COLO668 (cell line): ENCODE results near the gene MDFIC2.
"Not testable (repeated sequence)": the region's sequence is repeated elsewhere in the genome, so short reads cannot be mapped to it uniquely, and the experiment has no call there.

Experiments used
- DNase-seq: peaks from one replicate; lab custom pipeline; 2025; ENCODE audit not compliant: unreplicated experiment; lab: John Stamatoyannopoulos, UW

The MDFIC2 gene

DNA sequence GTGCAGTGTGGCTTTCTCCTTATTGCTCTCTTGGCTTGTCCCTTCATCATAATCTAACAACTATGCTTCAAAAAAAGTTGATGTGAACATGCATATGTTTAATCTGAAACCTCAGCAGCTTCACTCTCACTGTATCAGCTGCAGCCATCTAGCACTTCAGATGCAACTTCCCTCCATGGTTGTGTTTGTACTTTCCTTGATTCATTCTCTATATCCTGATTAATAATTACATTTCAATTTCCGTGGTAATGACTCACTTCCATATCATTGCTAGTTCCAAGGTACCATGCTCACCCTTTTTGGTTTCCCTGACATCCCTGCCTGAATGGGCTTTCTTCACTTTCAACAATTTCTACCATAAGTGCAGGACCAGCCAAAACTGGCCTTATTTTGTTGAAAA lies 51.2 kb downstream of the MDFIC2 start:
- DNase-seq, result no peak

DNA sequence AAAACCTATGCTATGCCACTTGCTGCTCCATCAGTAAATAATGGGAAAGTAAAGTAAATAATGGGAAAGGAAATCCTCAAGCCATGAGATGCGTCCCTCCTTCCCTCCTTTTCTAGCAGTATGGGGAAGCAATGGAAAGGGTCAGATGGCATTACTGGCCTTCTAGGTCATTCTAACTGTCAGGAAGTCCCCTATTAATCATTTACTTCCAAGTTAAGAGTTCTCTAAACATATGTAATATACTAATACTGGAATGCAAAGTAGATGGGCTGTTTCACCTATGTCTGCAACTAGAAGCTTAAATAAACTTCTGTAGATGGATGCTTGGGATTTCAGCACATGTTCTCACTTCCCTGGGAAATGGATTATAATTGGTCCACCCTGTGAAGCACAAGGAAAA lies 55.9 kb downstream of the MDFIC2 start:
- no peak for DNase-seq

DNA sequence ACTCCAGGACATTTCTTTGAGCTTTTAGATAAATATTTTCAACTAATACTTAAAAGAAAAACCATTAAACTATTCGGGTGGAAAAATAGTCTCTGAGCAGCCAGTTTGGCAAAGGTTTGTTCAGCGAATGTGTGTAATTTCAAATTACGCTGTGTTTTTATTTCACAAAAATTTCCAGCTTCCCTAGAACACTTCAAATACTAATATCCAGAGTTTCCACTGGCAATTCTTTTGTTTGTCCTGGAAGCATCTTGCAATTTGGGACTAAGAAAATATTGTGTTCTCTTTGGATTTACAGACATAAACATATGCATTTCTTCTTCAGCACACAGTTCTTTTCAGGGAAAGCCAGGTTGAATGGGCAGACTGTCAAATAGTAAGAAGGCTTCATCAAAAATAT lies 61.9 kb downstream of the MDFIC2 start:
- no peak for DNase-seq

DNA sequence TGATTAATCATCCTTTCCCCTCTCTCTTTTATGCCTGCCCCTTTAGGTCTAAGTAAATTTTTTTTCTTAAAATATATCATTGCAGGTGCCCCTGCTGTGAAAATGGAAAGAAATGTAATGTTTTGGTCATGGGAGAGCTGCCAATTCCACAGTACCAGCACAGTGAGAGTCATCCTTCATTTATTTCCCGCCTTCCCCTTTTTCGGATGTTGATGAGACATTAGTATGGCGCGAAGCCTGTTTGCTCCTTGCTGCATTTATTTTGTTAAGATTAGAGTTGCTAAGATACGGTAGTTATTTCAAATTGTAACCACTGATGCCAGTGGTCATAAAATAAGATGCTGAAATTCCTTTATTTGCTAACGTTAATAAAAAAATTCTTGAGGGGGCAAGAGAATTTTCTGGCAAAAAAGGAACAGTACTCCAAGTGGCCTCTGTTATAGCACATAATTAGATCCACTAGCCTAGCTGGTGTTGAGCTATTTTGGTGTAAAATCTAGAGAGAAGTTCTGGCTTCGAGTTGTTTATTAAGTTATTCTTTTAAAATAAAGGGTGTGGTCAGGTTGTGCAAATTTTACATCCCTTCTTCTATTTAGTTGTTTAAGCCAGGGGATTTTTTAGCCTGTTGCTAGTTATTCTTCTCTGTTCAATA lies 62.8 kb downstream of the MDFIC2 start:
- no peak for DNase-seq

DNA sequence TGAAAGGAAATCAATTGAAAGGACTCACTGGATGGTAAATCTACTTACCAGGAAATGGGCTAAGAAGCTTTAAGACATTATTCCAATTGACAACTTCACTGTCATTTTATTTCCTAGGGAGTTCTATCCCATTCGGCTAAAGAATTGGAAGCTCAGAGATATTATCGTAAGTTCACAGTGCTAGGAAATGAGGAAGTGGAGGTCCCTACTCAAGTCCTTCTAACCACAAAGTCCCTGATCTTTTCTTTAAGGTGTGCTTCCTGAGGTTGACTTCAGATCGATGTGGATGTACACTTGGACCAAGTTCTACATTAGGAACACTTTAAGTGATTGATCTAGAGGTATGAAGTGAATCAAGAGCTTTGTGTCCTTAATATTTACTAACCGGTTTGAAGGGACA lies 63.6 kb downstream of the MDFIC2 start:
- DNase-seq, result no peak

DNA sequence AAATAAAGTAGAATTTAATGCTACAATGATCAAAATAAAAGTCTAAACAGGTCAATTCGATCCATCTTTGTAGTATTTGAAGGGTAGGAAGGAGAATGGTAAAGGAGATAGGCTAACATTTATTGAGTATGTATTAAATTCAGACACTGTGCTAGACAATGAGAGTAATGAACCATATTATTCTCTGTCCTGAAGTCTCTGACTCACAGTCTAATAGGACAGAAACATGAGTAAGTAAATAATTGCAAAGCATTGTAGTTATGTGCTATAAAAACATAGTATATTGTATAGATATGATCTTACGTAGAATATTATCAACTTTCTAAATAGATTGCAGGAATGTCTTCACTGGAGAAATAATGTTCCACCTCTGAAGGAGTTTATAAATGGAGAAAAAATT lies 64.5 kb downstream of the MDFIC2 start:
- no peak for DNase-seq

DNA sequence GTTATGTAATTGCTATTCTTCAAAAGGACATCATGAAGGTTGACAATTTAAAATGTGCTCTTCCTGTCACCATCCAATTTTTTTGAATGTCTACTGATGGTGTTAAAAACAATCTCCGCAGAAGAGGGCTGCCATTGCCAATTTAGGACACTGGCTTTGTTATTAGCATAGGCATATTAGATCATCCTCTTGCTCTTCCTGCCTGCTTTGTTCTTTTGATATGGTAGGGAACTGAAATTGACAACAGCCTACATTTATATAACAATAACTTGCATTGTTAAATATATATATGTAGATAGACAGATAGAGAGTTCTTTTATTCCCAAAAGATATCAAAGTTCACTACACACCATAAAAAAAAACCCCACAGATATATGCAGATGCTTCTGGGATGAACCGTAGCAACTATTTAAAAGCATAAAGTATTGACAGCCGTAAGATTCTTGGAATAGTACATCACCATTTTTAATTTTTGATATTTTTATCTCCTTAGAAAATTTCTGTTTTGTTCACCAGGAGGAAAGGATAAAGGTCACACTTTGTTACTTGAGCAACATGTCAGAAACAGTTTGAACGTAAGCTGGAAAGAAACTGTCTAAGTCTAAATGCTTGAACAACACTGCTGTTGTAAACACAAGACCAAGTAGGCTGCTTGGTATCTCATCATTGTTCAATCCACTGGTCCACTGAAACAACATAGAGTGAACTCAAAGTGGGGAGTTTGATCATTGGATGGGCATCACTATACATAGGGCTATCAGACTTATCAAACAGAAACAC lies 66.5 kb downstream of the MDFIC2 start:
- DNase-seq, result no peak

DNA sequence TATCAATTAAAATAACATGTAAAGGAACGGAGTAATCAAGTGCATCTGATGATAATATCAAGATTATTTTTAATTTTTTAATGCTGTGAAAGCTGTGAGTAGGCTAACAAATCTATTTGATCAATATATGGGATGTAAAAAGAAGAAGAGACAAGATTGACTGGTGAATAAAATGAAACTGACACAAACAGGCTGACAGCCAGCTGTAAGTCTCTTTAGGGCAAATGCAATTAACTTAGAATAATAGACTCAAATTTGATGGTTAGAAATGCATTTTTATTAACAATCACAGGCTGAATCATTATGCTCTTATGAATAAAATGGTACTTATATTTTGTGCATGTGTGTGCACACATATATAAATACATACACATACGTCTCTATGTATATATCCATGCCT lies 68.0 kb downstream of the MDFIC2 start:
- DNase-seq, result no peak

DNA sequence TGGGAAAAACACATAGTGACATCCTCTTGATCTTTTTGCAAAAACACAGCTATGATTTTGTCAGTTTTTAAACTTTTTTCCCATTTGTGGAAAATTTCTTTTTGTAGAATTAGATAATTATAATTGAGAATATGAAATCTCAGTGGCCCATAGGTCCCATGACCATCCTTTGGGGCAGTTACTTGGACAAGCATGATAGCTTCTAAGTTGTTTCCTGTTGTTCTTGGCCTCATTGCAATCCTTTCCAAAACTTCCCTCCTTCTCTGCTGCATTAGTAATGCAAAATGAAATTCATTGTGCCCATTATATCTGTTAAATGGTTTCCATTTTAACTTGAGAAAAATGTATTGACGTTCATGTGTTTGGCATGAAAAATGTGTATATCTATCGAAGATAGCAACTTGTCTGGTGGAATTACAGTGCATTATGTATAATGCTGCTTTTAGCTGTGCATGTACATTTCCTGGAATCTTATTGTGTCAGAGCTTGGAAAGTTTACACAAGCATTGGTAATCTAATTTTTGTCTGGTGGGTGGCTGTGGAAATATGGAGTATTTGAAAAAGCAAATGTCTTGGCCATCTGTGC lies 70.0 kb downstream of the MDFIC2 start:
- DNase-seq, result no peak

DNA sequence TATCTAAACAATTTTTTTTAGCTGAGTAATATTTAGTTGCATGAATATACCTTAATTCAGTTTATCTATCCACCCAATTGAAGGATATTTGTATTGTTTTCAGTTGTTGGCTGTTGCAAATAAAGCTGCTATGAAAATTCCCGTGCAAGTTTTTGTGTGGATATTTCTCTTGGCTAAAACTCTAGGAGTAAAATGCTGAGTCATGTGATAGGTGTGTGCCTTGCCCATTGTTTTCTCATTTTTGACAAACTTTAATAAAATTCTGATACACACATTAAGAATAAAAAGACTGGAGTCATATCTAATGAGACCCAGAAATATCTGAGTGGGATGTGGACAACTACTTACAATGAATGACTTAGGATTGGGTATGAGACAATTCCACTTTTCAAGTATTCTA lies 78.6 kb downstream of the MDFIC2 start:
- DNase-seq, result no peak

DNA sequence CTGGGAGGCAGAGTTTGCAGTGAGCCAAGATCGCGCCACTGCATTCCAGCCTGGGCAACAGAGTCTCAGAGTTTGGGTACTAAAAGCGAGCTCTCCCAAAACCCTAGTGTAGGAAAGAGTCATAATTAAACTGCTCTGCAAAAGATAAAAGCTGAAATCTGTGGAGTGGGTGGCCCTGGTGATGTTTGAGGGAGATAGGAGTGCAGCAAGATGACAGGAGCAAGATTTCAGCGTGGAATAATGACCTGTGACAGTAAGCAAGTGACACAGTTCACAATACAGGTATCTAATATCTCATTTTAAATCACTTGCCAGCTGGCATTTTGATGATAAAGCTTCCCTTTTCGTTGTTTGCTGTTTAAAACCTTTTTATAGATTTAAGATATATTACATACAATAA lies 79.3 kb downstream of the MDFIC2 start:
- DNase-seq, result no peak

DNA sequence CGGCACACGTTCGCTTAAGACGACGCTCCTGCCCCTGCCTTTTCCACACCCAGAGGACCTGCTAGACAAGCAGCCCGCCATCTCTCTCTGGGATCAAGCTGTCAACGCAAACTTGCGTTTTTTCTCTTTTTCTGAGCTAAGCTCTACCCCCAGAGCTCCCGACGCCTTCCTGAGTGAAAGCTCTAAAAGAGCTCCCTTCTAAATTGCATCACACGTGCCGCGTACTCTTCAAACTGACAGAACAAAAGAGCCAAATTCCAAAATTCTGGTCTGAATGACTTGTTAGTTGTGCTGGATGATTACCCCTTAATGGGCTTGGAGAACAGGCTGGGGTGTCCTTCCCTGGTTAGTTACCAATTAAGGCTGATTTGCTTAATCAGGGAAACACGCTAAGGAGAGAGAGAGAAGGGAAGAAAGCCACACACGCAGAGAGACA lies 81.2 kb downstream of the MDFIC2 start:
- DNase-seq, result no peak

DNA sequence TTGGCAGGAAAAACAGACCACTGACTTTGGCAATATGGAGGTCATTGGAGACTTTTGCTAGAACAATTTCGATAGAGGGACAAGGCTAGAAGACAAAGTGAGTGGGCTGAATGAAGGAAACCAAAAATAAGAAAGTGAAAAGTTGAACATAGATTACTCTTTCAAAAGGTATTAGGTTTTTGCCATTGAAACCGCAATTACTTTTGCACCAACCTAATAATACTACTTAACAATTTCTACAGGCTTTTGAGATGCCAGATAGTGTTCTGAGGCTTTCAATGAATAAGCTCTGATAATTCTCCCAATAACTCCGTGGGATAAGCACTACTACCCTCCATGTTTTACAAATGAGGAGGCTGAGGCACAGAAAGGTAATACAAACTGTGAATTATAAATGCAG lies 85.0 kb downstream of the MDFIC2 start:
- DNase-seq, result no peak

DNA sequence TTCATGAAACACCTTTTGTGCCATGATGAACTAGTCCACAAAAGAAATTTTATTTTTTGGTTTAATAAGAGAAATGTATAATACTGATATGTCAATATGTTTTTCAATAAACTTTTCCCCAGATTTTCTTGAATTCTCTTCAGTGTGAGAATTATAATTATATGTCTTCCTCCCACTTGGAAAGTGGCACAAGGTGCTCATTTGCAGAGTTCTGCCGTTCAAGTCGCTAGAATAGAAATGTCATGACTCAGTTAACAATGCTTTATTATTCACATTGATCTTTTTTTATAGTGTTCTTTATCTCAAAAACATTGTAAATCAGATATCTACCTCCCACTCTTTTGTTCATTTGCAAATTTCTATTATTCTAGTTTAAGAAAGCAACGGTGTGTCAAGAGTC lies 87.3 kb downstream of the MDFIC2 start:
- no peak for DNase-seq

DNA sequence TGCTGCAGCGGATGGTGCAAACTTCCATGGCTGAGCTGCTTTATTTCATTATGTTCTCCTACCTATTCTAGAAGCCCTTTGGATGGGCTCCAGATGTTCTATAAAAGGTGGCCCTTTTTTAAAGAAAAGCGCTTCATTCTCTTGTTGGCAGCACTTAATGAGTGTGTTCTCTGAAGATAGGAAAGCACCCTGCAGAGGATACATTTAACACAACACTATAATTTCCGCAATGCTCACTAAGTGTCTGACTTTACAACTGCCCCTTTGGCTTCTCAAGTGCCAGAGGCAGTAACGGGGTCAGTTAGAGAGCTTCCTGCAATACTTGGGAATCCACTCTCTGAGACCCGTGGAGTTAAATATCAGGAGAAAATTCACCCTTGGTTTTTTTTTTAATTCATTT lies 88.1 kb downstream of the MDFIC2 start:
- DNase-seq, result no peak

DNA sequence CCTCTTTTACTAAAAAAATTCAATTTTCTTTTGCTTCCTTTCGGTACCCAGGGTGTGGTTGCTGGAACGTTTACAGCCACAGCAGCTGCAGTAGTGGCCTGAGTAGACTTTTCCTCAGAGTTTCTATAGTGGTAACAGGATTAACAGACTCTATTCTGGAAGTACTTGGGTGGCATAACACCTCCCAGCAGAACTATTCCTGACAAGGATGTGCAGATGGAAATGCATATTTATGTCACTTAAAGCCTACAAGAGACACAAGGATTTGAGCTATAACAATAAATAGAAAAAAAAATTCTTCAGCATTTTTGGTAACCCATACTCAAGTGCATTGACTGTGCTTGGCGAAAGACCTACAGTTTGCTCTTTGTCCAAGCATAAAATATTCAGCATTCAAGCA lies 94.0 kb downstream of the MDFIC2 start:
- DNase-seq, result no peak

DNA sequence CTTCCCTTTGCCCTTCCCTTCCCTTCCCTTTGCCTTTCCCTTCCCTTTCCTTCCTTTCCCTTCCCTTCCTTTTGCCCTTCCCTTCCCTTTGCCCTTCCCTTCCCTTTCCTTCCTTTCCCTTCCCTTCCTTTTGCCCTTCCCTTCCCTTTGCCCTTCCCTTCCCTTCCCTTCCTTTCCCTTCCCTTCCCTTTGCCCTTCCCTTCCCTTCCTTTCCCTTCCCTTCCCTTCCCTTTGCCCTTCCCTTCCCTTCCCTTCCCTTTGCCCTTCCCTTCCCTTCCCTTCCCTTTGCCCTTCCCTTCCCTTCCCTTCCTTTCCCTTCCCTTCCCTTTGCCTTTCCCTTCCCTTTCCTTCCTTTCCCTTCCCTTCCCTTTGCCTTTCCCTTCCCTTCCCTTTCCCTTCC lies 101.2 kb downstream of the MDFIC2 start:
- DNase-seq, result not testable (repeated sequence)

DNA sequence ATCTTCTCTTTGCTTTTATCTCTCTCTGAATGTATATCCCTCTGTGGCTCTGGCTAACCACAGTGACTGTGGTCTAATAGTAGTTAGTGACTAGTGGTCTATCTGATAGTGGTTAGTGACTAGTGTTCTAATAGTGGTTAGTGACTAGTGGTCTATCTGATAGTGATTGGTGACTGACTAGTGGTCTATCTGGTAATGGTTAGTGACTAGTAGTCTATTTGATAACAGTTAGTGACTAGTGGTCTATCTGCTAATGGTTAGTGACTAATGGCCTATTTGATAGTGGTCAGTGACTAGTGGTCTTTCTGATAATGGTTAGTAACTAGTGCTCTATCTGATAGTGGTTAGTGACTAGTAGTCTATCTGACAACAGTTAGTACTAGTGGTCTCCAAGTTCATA lies 110.5 kb downstream of the MDFIC2 start:
- DNase-seq, result no peak

DNA sequence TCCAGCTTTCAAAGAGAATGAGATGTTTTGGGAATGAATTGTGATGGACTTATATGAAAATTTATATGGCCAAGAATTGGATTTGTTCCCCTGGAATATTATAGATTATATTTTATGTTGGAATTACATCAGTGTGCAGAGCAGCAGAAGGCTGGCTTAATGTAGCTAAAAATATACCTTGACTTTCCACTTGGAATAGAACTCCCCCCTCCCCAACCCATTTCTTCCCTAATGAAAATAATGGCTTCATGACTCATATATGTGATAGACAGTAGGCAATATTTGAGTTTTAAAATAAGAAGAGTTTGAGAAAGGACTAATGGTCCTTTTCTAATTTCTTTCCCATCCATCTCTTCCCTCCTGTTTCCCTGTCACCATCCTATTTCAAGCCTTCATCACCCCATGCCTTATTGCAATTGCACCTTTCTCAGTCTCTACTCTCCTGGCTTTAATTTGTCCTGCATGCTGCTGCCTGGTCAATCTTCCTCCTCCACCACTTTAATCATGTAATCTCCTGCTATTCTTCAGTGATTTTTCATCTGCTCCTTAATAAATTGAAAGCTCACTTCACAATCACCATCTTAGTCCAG lies 122.5 kb downstream of the MDFIC2 start:
- DNase-seq, result no peak

DNA sequence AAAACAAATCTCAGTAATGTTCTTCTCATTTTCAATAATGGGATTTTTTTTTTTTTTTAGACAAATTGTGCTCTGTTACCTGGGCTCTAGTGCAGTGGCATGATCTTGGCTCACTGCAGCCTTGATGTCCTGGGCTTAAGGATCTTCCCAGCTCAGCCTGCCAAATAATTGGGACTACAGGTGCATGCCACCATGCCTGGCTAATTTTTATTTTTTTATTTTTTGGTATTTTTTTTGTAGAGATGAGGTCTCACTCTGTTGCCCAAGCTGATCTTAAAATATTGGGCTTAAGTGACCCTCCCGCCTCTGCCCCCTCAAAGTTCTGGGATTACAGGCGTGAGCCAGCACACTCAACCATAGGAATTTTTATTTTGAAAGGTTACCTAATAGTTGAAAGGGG lies 126.2 kb downstream of the MDFIC2 start:
- DNase-seq, result no peak

DNA sequence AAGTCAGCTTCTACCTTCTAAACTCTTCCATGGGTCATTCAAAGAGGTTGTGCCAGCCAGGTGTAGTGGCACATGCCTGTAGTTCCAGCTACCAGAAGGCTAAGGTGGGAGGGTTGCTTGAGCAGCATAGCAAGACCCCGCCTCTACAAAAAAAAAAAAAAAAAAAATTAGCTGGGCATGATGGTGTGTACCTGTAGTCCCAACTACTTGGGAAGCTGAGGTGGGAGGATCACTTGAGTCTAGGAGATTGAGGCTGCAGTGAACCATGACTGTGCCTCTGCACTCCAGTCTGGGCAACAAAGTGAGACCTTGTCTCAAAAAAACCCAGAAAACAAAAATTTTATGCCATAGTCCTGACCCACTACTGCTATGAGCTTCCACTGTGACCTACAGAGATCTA lies 126.8 kb downstream of the MDFIC2 start:
- DNase-seq, result no peak
